Neural cell (in vitro differentiated cells): ENCODE results near the gene FAM78B. TPM values are rescaled to one million over a fixed set of nuclear protein-coding genes. Genes with fewer than 3 reads are reported as not detected.

Experiments used
- H2AFZ ChIP-seq: fragments of 200-600, 300-800 bp; sonication (generic), shearing (Covaris generic); 2 replicates; pipeline ENCODE4 v1.6.0; 2014; ENCODE audit warnings: low read depth, mild to moderate bottlenecking, antibody characterized with exemption, low read length, moderate library complexity
- H3F3A ChIP-seq: fragments of 200-600 bp; shearing (Covaris generic); 2 replicates; pipeline ENCODE4 v1.6.1; 2016; ENCODE audit warnings: mild to moderate bottlenecking, moderate library complexity, mixed read lengths, antibody characterized with exemption, low read length; ENCODE audit not compliant: insufficient read depth, poor library complexity, severe bottlenecking
- H3K27ac ChIP-seq: fragments of 200-600, 300-800 bp; sonication (generic), shearing (Covaris generic); 2 replicates; pipeline ENCODE4 v1.5.1; 2014; ENCODE audit warnings: mild to moderate bottlenecking, low read length, moderate library complexity
- H3K27me3 ChIP-seq: fragments of 300-800, 200-600 bp; sonication (generic), shearing (Covaris generic); 2 replicates; pipeline ENCODE4 v1.6.0; 2014; ENCODE audit warnings: mild to moderate bottlenecking, low read depth, low read length, moderate library complexity; ENCODE audit not compliant: insufficient read depth
- H3K36me3 ChIP-seq: fragments of 300-800, 200-600 bp; sonication (generic), shearing (Covaris generic); 2 replicates; pipeline ENCODE4 v1.5.1; 2014; ENCODE audit warnings: mild to moderate bottlenecking, antibody characterized with exemption, low read length, moderate library complexity; ENCODE audit not compliant: insufficient read depth
- H3K4me2 ChIP-seq: fragments of 300-800, 200-600 bp; sonication (generic), shearing (Covaris generic); 2 replicates; pipeline ENCODE4 v1.6.0; 2014; ENCODE audit warnings: mild to moderate bottlenecking, low read length
- H3K4me3 ChIP-seq: fragments of 300-800, 200-600 bp; sonication (generic), shearing (Covaris generic); 2 replicates; pipeline ENCODE4 v1.5.1; 2014; ENCODE audit warnings: mild to moderate bottlenecking, low read length, moderate library complexity
- H3K79me2 ChIP-seq: fragments of 200-600 bp; shearing (Covaris generic); replicated peaks from 2 replicates; pipeline ENCODE4 v1.6.0; 2014; ENCODE audit warnings: mild to moderate bottlenecking, low read length, moderate library complexity; ENCODE audit not compliant: insufficient read depth
- H3K9ac ChIP-seq: fragments of 300-800, 200-600 bp; sonication (generic), shearing (Covaris generic); 2 replicates; pipeline ENCODE4 v1.6.1; 2016; ENCODE audit warnings: mild to moderate bottlenecking, low read length, mixed read lengths
- H3K9me2 ChIP-seq: fragments of 200-600 bp; shearing (Covaris generic); 2 replicates; pipeline ENCODE4 v1.6.1; 2016; ENCODE audit warnings: mild to moderate bottlenecking, low read length, mixed read lengths; ENCODE audit not compliant: insufficient read depth
- H3K9me3 ChIP-seq: fragments of 200-600, 300-800 bp; sonication (generic), shearing (Covaris generic); 2 replicates; pipeline ENCODE4 v1.6.1; 2016; ENCODE audit warnings: mild to moderate bottlenecking, mixed run types, low read length, moderate library complexity, mixed read lengths
- H4K20me1 ChIP-seq: fragments of 200-600 bp; shearing (Covaris generic); 2 replicates; pipeline ENCODE4 v1.6.1; 2016; ENCODE audit warnings: mild to moderate bottlenecking, mixed run types; ENCODE audit not compliant: insufficient read depth
- CTCF ChIP-seq: fragments of 450-650 bp; IDR thresholded peaks from 2 replicates; pipeline ENCODE4 v1.5.1; 2014; ENCODE audit warnings: antibody characterized with exemption, mild to moderate bottlenecking, moderate library complexity; ENCODE audit not compliant: poor library complexity, severe bottlenecking
- EP300 ChIP-seq: fragments of 450-650 bp; conservative IDR thresholded peaks from 2 replicates; pipeline ENCODE4 v1.6.1; 2014; ENCODE audit warnings: antibody characterized with exemption, mild to moderate bottlenecking, moderate library complexity; ENCODE audit not compliant: poor library complexity, severe bottlenecking
- EZH2 ChIP-seq: fragments of 200-600, 300-800 bp; shearing (Covaris generic), sonication (generic); IDR thresholded peaks from 2 replicates; pipeline ENCODE4 v1.6.1; 2014; ENCODE audit warnings: antibody characterized with exemption, low read length, borderline replicate concordance, mild to moderate bottlenecking; ENCODE audit not compliant: insufficient read depth, poor library complexity, severe bottlenecking
- MXI1 ChIP-seq: fragments of 450-650 bp; conservative IDR thresholded peaks from 2 replicates; pipeline ENCODE4 v1.6.1; 2014; ENCODE audit warnings: antibody characterized with exemption, mild to moderate bottlenecking; ENCODE audit not compliant: poor library complexity, severe bottlenecking
- RAD21 ChIP-seq: fragments of 450-650 bp; conservative IDR thresholded peaks from 2 replicates; pipeline ENCODE4 v1.6.1; 2014; ENCODE audit warnings: antibody characterized with exemption, mild to moderate bottlenecking, moderate library complexity
- REST ChIP-seq: IDR thresholded peaks from 2 replicates; pipeline ENCODE4 v1.6.1; 2012; ENCODE audit warnings: borderline replicate concordance
- TAF1 ChIP-seq: IDR thresholded peaks from 2 replicates; pipeline ENCODE4 v1.6.1; 2012; ENCODE audit warnings: low read depth
- polyA plus RNA-seq: library from polyadenylated mRNA; depleted of rRNA; stranded (reverse); fragments of >200 nt; gene quantifications from 2 replicates; pipeline ENCODE4 v1.2.3, GENCODE V29; 2014

FAM78B gene
- polyA plus RNA-seq, 1 donor from 2014 or later = 2.4 TPM

GRCh38 chr1:166083887-166084286, 82.9 kb downstream of the FAM78B start:
- Histone ChIP-seq H3K4me3 (no peak overlapping the region), H3K9me3 (no peaks in the 10 kb centered on the region), H4K20me1 (no peaks in the 10 kb centered on the region), H3K4me2 (no peak overlapping the region), H3K27me3 (no peaks in the 10 kb centered on the region), H3K9ac (no peak overlapping the region), H3K27ac (no peak overlapping the region), H3K9me2 (no peaks in the 10 kb centered on the region), H3F3A (no peaks in the 10 kb centered on the region), H3K79me2 (no peaks in the 10 kb centered on the region), H2AFZ (no peak overlapping the region), H3K36me3 (no peaks in the 10 kb centered on the region)
- no peak for TF ChIP-seq MXI1
- TF ChIP-seq TAF1 = no peak
- TF ChIP-seq EP300 = no peak
- no peak for TF ChIP-seq REST
- no peak for TF ChIP-seq CTCF
- no peak for TF ChIP-seq EZH2
- TF ChIP-seq RAD21 = no peak

- Histone ChIP-seq H3K9me3 (no peaks in the 10 kb centered on the region), H3K9ac (no peak overlapping the region), H3K4me2 (no peak overlapping the region), H3K27ac (no peak overlapping the region), H4K20me1 (no peaks in the 10 kb centered on the region), H3K36me3 (no peaks in the 10 kb centered on the region), H3K9me2 (no peaks in the 10 kb centered on the region), H3K4me3 (no peak overlapping the region), H2AFZ (no peak overlapping the region), H3K27me3 (no peaks in the 10 kb centered on the region), H3K79me2 (no peaks in the 10 kb centered on the region), H3F3A (no peaks in the 10 kb centered on the region)
- TF ChIP-seq RAD21 (no peak), MXI1 (no peak), CTCF (no peak), EP300 (no peak), TAF1 (no peak)
Measured at GRCh38 chr1:166082601-166083000, 84.2 kb downstream of the FAM78B start.
